K562 (cell line): ENCODE measurements around the gene PLA1A. TPM values are rescaled to one million over a fixed set of nuclear protein-coding genes. Genes with fewer than 3 reads are reported as not detected.

ENCODE experiments used
- ATAC-seq: fragments of 200-7000 bp; cut with Tn5 transposase; 3 replicates; pipeline ENCODE4 v1.9.1; 2020; ENCODE audit warnings: moderate library complexity
- BruUV-seq: library from RNA; stranded (reverse); fragments of 400-500 nt; replicated peaks from 2 replicates; lab custom pipeline; 2021; lab: Mats Ljungman, UMichigan
- CTCF ChIA-PET: fragments of 300-600 bp; formaldehyde crosslinking; extraction: SDS; loops from one replicate; lab custom pipeline; 2021; ENCODE audit warnings: low intra/inter-chr PET ratio; lab: Yijun Ruan, JAX
- POLR2A ChIA-PET: fragments of 300-600, 350-650 bp; sonication (Branson Sonifier 250); formaldehyde crosslinking; extraction: SDS; loops from one replicate; lab custom pipeline; 2021; ENCODE audit warnings: antibody characterized with exemption, inconsistent platforms; lab: Yijun Ruan, JAX
- DNase-seq, 4 experiments: peaks; one replicate each; pipeline versions ENCODE4 v3.0.0 to v3.0.0-alpha.2; 2011 to 2018; ENCODE audit warnings: low spot score in 3 of 4, mixed read lengths in 3 of 4; ENCODE audit errors: extremely low read depth in 1 of 4
- FAIRE-seq: peaks from 2 replicates; lab custom pipeline; 2011; peaks lifted over from hg19 to GRCh38; lab: Jason Lieb, UNC
- H2AFZ ChIP-seq: 2 replicates; pipeline ENCODE4 v1.6.0; 2011; ENCODE audit warnings: low read depth, low read length, control low read depth, inconsistent platforms
- H3K27ac ChIP-seq: fragments of 200-600 bp; 3 replicates; pipeline ENCODE4 v1.8.0; 2011; ENCODE audit warnings: low read depth, mild to moderate bottlenecking, control low read depth, inconsistent platforms, low read length, moderate library complexity, mixed read lengths; ENCODE audit errors: extremely low read depth
- H3K27me3 ChIP-seq, 2 experiments: fragments of 300-600 bp in 1 of 2; 2 replicates in 1 of 2; 3 replicates in 1 of 2; pipeline versions ENCODE4 v1.6.0 to v1.8.0; 2011; ENCODE audit warnings: inconsistent platforms in 2 of 2, low read length in 2 of 2, mild to moderate bottlenecking in 1 of 2, mixed read lengths in 1 of 2, moderate library complexity in 1 of 2; ENCODE audit not compliant: control insufficient read depth in 2 of 2, insufficient read depth in 2 of 2
- H3K36me3 ChIP-seq: fragments of 300-600 bp; 3 replicates; pipeline ENCODE4 v1.8.0; 2011; ENCODE audit warnings: mild to moderate bottlenecking, low read length, inconsistent platforms; ENCODE audit not compliant: control insufficient read depth, insufficient read depth
- H3K4me1 ChIP-seq, 2 experiments: fragments of 200-600 bp in 1 of 2; replicated peaks in 1 of 2; 2 replicates in 1 of 2; 3 replicates in 1 of 2; pipeline versions ENCODE4 v1.5.1 to v1.8.0; 2011; ENCODE audit warnings: inconsistent platforms in 2 of 2, low read length in 2 of 2, mild to moderate bottlenecking in 1 of 2, mixed read lengths in 1 of 2, moderate library complexity in 1 of 2; ENCODE audit not compliant: control insufficient read depth in 2 of 2, insufficient read depth in 2 of 2
- H3K4me2 ChIP-seq: 2 replicates; pipeline ENCODE4 v1.6.1; 2011; ENCODE audit warnings: low read length, control low read depth, inconsistent platforms, mixed read lengths; ENCODE audit not compliant: insufficient read depth
- H3K4me3 ChIP-seq: fragments of 200-600 bp; sonication (generic), shearing (Covaris generic); 2 replicates; pipeline ENCODE4 v1.5.1; 2016; ENCODE audit warnings: control low read depth, inconsistent platforms
- H3K79me2 ChIP-seq: fragments of 200-600 bp; 3 replicates; pipeline ENCODE4 v1.8.0; 2011; ENCODE audit warnings: low read length, inconsistent platforms; ENCODE audit not compliant: control insufficient read depth, insufficient read depth
- H3K9ac ChIP-seq, 2 experiments: 2 replicates each; pipeline versions ENCODE4 v1.6.0 to v1.6.1; 2011; ENCODE audit warnings: low read depth in 2 of 2, low read length in 2 of 2, control low read depth in 1 of 2, inconsistent platforms in 1 of 2, mild to moderate bottlenecking in 1 of 2, mixed read lengths in 1 of 2; ENCODE audit not compliant: insufficient read depth in 1 of 2
- H3K9me1 ChIP-seq: one replicate; pipeline ENCODE4 v1.6.0; 2011; ENCODE audit warnings: inconsistent platforms, mild to moderate bottlenecking, low read length, moderate library complexity; ENCODE audit not compliant: control insufficient read depth, insufficient read depth
- H3K9me3 ChIP-seq: replicated peaks from 2 replicates; pipeline ENCODE4 v1.5.1; 2011; ENCODE audit warnings: low read depth, low read length, inconsistent platforms; ENCODE audit not compliant: control insufficient read depth, insufficient read depth
- H4K20me1 ChIP-seq: replicated peaks from 2 replicates; pipeline ENCODE4 v1.6.1; 2011; ENCODE audit warnings: low read length, inconsistent platforms, mixed read lengths; ENCODE audit not compliant: control insufficient read depth, insufficient read depth
- DIDO1 ChIP-seq: fragments of 450-650 bp; IDR thresholded peaks from 2 replicates; pipeline ENCODE4 v1.6.1; 2016; ENCODE audit warnings: low read depth, missing biosample characterization, missing genetic modification characterization
- DPF2 ChIP-seq: fragments of 450-650 bp; IDR thresholded peaks from 2 replicates; pipeline ENCODE4 v1.6.1; 2016
- EGR1 ChIP-seq: fragments of 450-650 bp; conservative IDR thresholded peaks from 2 replicates; pipeline ENCODE4 v1.6.1; 2017; ENCODE audit warnings: mild to moderate bottlenecking
- ELF1 ChIP-seq: fragments of 200-800 bp; sonication (Bioruptor generic); IDR thresholded peaks from 2 replicates; pipeline ENCODE4 v1.6.1; 2016; ENCODE audit warnings: missing genetic modification characterization, missing compliant biosample characterization
- HNRNPLL ChIP-seq: fragments of 200-400 bp; formaldehyde crosslinking; IDR thresholded peaks from 2 replicates; pipeline ENCODE4 v1.6.1; 2017; ENCODE audit warnings: low read length, low read depth, mild to moderate bottlenecking; ENCODE audit not compliant: poor library complexity, severe bottlenecking
- NFIC ChIP-seq: fragments of 450-650 bp; IDR thresholded peaks from 2 replicates; pipeline ENCODE4 v1.6.1; 2017; ENCODE audit warnings: mild to moderate bottlenecking, inconsistent platforms
- PHB ChIP-seq: fragments of 250-450 bp; sonication (Bioruptor Pico); IDR thresholded peaks from 2 replicates; pipeline ENCODE4 v1.5.0; 2021
- SAP30 ChIP-seq: fragments of 200-600 bp; sonication (generic); IDR thresholded peaks from 2 replicates; pipeline ENCODE4 v1.6.1; 2012; ENCODE audit warnings: borderline replicate concordance, low read depth, mild to moderate bottlenecking, moderate library complexity, low read length, control low read depth, inconsistent platforms; ENCODE audit not compliant: insufficient read depth, poor library complexity, severe bottlenecking
- XRCC4 ChIP-seq: IDR thresholded peaks from one replicate; pipeline ENCODE4 v1.6.1; 2011; ENCODE audit not compliant: insufficient read depth, insufficient read length; ENCODE audit errors: extremely low read depth
- ZBTB26 ChIP-seq: fragments of 450-650 bp; formaldehyde crosslinking; IDR thresholded peaks from 2 replicates; pipeline ENCODE4 v1.4.0; 2022; ENCODE audit warnings: missing genetic modification characterization
- ZNF12 ChIP-seq: sonication (generic); formaldehyde crosslinking; IDR thresholded peaks from 2 replicates; pipeline ENCODE4 v1.4.0; 2020; ENCODE audit warnings: mild to moderate bottlenecking, missing genetic modification reagents
- WGBS: fragments of 100-300 bp; shearing (Covaris generic); methylation state at CpG from one replicate; pipeline ENCODE4 v1.1.6; 2016; ENCODE audit warnings: low coverage, mixed read lengths; ENCODE audit not compliant: insufficient coverage; ENCODE audit errors: missing lambda C conversion rate; 5-methylcytosine and 5-hydroxymethylcytosine counted together
- in situ Hi-C: fragments of 300-500 bp; cut with MboI; formaldehyde crosslinking; loops from 4 replicates; pipeline ENCODE4 v1.15.0; 2018; ENCODE audit warnings: inconsistent platforms, mixed read lengths
- intact Hi-C: fragments of 100-400 bp; cut with micrococcal nuclease; formaldehyde crosslinking; loops from 2 replicates; pipeline ENCODE4 v1.14.2; 2022
- polyA plus RNA-seq, 8 experiments: library from polyadenylated mRNA; depleted of rRNA in 4 of 8; stranded (reverse) in 5 of 8; unstranded in 3 of 8; fragments of >200 nt; fragmentation: Nextera tagmentation in 2 of 8; fragmentation: Illumina TruSeq in 1 of 8; extraction: Ambion mirVana in 2 of 8; extraction: Trizol in 1 of 8; gene quantifications; 2 replicates each; pipeline versions ENCODE4 v1.2.1 to v1.2.3, GENCODE V29; 2011 to 2014; ENCODE audit warnings: inconsistent platforms in 1 of 8, missing spikeins in 1 of 8
- total RNA-seq, 7 experiments: library from RNA; depleted of rRNA in 6 of 7; stranded (reverse); fragments of >200 nt in 6 of 7; fragmentation: Illumina TruSeq in 2 of 7; extraction: Trizol in 2 of 7; gene quantifications; 2 replicates each; pipeline versions ENCODE4 v1.2.1 to v1.2.3, GENCODE V29; 2011 to 2021; ENCODE audit warnings: low replicate concordance in 1 of 7

The PLA1A gene
- total and polyA plus RNA-seq, 9 of the 15 experiments (the other 6 are each of a cell fraction or from before 2014, with no cell fraction given), result not detected

DNA sequence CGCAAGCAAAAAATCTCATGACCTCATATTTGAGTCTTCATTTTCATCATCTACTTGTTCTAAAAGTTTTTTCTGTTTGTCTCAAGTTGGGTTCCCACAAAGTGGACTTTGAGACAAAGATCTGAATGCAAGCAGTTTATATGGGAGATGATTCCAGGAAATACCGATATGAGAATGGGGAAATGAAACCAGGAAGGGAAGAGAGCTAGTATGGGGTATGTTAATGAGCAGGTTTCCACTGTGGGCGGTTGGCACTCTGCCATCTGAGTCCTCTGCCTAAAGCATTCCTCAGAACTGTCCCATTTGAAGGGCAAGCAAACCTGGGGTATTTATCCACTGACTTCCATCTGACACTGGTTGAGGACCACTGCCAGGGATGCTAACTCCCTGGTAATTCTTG is 9.6 kb upstream of the PLA1A start:
- no peaks in the 10 kb centered on the region for H3K27me3 ChIP-seq
- no peaks in the 10 kb centered on the region; a peak in 1 of 5 replicates for H3K4me1 ChIP-seq
- H3K79me2 ChIP-seq, result no peaks in the 10 kb centered on the region
- no peaks in the 10 kb centered on the region for H4K20me1 ChIP-seq
- H3K27ac ChIP-seq, result no peak overlapping the region
- 18% methylated on average over 3 of the region's 3 CpGs for WGBS
- in situ Hi-C loops, result no loop called here
- no TSS peak for BruUV-seq
- ChIA-PET POLR2A (no interaction called here), CTCF (no interaction called here)
- DNase-seq (no peak), ATAC-seq (no peak), FAIRE-seq (no peak)
- TF ChIP-seq NFIC, result peak; percentile 67
- no peak for TF ChIP-seq PHB (CRISPR knock-in tag)
- TF ChIP-seq EGR1, result 0 out of 2 replicates have a peak, but pooled peaks have one; percentile 11
- TF ChIP-seq ELF1 (tag), result 0 out of 2 replicates have a peak, but pooled peaks have one; percentile 21
- no peak for TF ChIP-seq DIDO1 (tag)
- intact Hi-C loops, result no loop called here
- H2AFZ ChIP-seq, result no peak overlapping the region
- peaks cover 2% of the 10 kb centered on the region; the same call in 1 of the 2 replicates for H3K9me3 ChIP-seq
- H3K4me3 ChIP-seq, result no peak overlapping the region
- no peak overlapping the region for H3K9ac ChIP-seq
- no peaks in the 10 kb centered on the region for H3K9me1 ChIP-seq
- no peak overlapping the region for H3K4me2 ChIP-seq
- no peaks in the 10 kb centered on the region for H3K36me3 ChIP-seq

DNA sequence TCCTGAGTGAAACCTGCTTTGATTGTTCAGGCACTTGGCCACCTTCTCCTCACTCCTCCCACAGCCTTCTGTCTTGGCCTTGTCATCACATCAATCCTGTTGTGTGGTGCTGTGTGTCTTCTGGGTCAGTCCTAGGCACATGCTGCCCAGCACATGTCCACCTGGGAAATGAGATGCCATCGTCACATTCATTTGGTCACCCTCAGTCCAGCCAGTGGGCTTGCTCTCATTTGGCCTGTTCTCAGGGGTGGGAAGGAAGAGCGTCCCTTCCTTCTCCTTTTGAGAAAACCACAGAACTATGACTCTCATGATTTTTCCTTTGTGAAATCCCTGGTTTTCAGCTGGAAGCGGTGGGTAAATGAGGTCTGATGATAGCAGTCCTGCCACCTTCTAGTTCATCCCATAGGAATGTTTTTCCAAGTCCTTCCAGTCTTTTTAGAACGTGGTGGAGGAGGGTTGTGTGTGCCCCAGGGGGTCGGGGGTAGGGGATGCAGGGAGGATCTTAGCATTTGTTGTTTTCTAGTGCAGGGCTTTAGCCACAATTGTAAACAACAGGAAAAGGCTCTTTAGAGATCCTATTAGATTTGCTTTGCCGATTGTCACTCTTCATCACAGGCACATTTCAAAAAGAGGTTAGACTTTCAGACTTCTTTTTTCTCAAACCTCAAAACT is 8.4 kb upstream of the PLA1A start:
- no peak for ATAC-seq
- intact Hi-C loops (no loop called here), in situ Hi-C loops (no loop called here)
- Histone ChIP-seq H3K4me3 (no peak overlapping the region), H3K27me3 (no peaks in the 10 kb centered on the region), H2AFZ (no peak overlapping the region), H4K20me1 (no peaks in the 10 kb centered on the region), H3K9me3 (peaks cover 2% of the 10 kb centered on the region; the same call in 1 of the 2 replicates), H3K9me1 (no peaks in the 10 kb centered on the region), H3K9ac (no peak overlapping the region), H3K4me2 (no peak overlapping the region), H3K27ac (no peak overlapping the region), H3K79me2 (no peaks in the 10 kb centered on the region), H3K36me3 (no peaks in the 10 kb centered on the region), H3K4me1 (no peaks in the 10 kb centered on the region; a peak in 1 of 5 replicates)
- no TSS peak for BruUV-seq
- ChIA-PET POLR2A (no interaction called here), CTCF (no interaction called here)
- WGBS, result 37% methylated on average over 5 of the region's 6 CpGs
- no peak for DNase-seq
- TF ChIP-seq DPF2 (no peak), HNRNPLL (no peak), XRCC4 (no peak), ZNF12 (no peak), SAP30 (no peak), ZBTB26 (CRISPR knock-in tag) (no peak)
- no peak for FAIRE-seq
